HG03135 (cell line): ENCODE measurements around the gene SND1.

Experiments used
- ATAC-seq: cut with Tn5 transposase; IDR thresholded peaks from one replicate; pipeline ENCODE4 v1.9.1; 2021; ENCODE audit warnings: mild to moderate bottlenecking, moderate library complexity; ENCODE audit not compliant: unreplicated experiment

The SND1 gene

GRCh38 chr7:128005759-128006159, 353.8 kb downstream of the SND1 start:
- ATAC-seq: no peak

DNA sequence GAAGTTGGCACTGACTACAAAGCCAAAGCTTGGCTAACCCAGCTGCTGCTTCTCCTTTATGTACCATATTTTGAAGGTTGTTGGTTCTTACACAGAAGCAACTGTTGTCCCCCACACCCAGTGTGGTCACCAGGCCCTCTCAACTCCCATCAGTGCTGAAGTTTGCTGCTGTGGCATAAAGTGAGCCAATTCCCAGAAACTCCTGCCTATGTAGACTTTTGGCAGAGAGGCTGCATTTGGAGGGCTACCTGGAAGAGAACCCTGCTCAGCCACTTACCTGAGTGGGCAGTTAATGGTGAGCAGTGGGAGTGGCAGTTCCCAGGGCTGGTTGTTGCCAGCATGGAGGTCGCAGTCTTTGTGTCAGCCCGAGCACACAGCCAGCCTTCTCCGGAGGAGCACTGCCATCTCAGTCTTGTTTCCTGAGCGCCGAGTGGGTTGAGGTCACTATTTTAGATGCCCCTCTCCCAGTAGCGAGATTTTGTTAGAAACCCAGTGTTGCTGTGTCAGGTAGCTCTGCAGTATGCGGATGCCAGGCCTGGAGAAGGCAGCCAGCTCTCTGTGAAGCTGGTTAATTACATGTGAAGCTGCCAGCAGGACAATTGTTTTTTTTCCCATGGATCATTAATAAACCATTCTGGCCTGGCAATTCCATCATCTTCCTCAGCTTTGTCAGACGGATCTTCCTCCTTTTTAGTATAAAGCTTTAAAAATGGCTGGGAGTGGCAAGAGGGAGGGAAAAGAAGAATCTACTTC, 354.7 kb downstream of the SND1 start:
- no peak for ATAC-seq

GRCh38 chr7:128007303-128007680, 355.3 kb downstream of the SND1 start:
- no peak for ATAC-seq

GRCh38 chr7:128008141-128008540, 356.1 kb downstream of the SND1 start:
- no peak for ATAC-seq

DNA sequence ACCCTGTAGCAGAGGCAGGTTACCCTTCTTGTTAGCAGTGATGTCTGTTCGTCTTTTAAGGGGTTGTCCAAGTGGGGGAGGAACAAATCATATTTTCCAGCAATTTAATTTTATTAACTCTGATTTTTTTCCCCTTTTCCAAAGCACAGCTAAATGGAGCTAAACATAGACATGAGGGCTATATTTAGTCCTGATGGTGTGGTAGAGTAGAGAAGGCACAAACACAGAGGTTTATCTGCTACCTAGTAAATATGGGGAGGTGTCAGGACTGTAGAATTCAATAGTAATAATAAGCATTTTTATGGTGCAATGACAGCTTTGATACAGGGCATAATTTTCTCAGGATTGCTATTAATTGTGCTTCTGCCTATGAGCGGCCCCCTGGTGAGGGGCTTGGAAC, 356.8 kb downstream of the SND1 start:
- no peak for ATAC-seq

- no peak for ATAC-seq
These were observed 358.6 kb downstream of the SND1 start for GRCh38 chr7:128010391-128011127.

GRCh38 chr7:128011131-128011661, 359.2 kb downstream of the SND1 start:
- ATAC-seq: no peak

- no peak for ATAC-seq
These were observed 362.8 kb downstream of the SND1 start for GRCh38 chr7:128014811-128015210.

GRCh38 chr7:128017460-128017859, 365.5 kb downstream of the SND1 start:
- ATAC-seq: no peak

DNA sequence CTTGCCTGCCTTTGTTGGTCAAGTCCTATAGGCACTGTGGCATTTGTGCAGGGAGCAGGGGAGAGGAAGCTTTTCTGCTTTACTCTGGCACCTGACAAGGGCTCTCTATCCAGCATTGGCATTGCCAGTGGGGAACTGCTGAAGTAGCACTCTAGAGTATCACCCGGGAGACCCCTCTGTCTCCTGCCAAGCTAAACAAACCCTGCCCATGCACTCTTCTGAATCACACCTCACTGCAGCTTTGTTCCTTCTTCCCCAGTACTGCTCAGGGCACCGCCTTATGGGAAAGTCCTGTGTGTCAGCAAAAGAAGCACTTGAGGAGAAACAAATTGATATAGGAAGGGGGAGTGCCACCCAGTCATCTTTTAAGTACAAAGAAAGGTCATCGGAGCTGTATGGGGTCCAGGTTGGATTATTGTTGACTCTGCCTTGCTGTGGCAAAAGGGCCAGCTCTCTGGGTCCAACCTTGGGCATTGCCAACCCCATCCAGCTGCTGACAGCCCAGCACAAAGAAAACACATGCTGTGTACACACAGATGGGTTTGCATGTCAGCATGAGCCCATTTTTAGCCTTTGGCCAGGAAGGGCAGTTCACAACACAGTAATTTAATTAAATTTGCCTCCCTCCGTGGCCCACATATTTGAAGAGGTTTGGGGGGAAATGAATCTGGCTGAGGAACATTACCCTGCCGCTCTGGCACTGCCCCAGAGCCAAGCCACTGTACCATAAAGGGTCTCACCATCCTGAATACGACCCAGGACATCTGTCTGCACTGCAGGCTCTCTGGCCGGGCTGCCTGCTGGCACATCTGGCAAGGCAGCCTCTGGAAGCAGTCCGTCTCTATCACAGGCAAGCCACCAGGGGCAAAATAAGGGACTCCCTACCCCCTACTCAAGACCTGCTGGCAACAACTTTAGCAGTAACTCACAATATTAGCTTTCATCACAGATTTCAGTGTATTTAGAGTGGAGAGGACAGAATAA, 366.2 kb downstream of the SND1 start:
- ATAC-seq: no peak

DNA sequence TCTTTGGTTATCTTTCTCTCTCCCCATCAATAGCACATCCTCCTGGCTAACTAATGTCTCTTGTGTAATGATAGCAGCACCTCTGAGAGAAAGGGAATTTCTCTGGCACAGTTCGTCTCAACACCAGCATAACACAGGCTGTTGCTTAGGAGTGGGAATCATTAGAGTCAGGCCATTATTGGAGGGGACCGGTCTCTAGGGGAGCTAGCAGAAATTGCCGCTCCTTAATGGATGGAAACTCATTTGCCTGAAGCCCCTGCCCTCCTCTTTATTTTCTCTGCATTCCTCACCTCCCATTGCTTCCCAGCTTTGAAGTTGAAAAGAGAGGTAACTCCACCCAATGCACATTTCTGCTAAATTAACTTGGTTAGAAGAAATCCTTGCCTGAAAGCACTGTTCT, 367.3 kb downstream of the SND1 start:
- ATAC-seq: no peak

DNA sequence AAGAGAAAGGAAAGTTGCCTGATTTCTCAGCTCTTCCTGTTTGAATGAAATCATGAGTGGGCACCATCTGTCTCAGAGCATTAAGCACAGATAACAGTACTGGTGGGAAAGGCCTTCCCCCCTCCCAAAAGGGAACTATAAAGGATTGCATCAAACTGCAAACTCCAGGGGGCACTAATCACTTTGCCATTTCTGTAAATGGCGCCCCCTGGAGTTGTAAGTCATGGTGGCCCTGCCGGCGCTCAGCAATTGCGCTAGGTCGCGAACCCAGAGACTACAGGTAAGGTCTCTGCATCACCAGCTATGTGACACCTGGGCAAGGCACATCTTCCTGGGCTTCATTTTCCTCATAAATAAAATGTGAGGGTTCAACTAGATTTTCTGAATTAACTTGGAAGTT, 368.2 kb downstream of the SND1 start:
- ATAC-seq: no peak

DNA sequence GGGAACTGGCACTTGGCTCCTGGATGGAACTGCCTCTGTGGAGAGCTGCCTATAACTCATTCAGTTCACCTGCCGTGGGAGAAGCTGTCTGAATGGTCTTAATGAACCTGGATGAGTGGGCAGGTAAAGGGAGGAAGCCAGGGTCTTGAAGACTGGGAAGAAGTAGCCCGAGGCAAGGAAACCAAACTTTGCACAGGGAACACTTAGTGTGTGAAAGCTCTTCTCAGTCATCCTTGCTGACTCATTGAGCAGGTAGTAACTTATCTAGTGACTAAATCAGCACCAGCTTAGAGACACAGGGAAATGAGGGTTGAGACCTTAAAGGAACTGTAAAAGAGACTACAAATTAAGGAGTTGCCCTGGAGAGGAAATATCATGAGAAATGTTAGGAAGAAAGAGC, 369.4 kb downstream of the SND1 start:
- no peak for ATAC-seq

- no peak for ATAC-seq
These were observed 370.9 kb downstream of the SND1 start for GRCh38 chr7:128022631-128023532.

- ATAC-seq: no peak
These were observed 372.2 kb downstream of the SND1 start for GRCh38 chr7:128024151-128024550.

GRCh38 chr7:128025380-128025779, 373.4 kb downstream of the SND1 start:
- ATAC-seq: no peak

GRCh38 chr7:128025819-128026218, 373.8 kb downstream of the SND1 start:
- no peak for ATAC-seq

DNA sequence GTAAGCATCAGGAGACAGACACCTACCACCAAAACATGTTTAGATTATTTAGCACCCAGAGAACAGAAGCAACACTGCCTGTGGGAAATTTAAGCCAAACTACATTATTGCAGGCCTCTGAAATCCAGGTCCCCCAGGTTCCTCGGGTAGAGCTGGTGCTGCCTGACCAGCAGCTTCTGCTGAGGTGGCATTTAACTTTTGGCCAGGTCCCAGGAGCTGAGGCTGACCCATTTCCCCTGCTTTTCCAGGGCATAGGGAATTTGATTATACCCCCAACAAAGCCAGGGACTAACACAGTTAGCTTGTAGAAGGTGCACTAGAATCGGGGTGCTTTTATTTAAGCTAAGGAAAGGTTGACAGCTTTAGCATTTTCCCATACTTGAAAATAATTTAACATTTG, 374.6 kb downstream of the SND1 start:
- no peak for ATAC-seq

DNA sequence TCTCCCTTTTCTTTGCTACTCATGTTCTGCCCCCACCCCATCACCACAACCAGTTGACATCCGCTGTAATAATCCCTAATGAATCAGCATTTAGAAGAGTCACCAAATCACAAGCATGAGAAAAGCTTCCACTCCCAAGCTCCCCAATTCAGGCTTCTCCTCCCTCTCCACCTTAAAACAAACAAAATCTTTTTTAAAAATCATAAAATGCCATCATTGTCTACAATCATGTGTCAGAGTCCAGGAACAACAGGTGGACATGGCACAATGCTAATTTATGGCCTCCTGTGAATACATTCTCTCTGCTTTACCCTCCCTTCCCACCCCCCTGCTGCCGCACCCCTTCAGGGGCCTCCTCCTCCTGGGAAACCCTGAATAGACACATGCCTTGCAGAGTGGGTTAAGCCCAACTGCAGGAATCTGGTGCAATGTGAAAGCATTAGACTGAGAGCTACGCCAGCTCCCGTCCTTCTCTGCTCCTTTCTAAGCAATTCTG, 375.5 kb downstream of the SND1 start:
- no peak for ATAC-seq
